Lower leg skin (tissue), 4 donors: ENCODE measurements around the gene THOC1. TPM values are rescaled to one million over a fixed set of nuclear protein-coding genes. Genes with fewer than 3 reads are reported as not detected.

Experiments used
- DNase-seq, 2 donors: peaks; one replicate each; pipeline ENCODE4 v3.0.0-alpha.2; 2019; ENCODE audit warnings: low spot score in 2 of 2
- H3K4me3 ChIP-seq: fragments of 200-600 bp; sonication (generic); 2 replicates; pipeline ENCODE4 v1.5.1; 2017; ENCODE audit warnings: mild to moderate bottlenecking, low read depth; ENCODE audit not compliant: poor library complexity, severe bottlenecking
- POLR2A ChIP-seq, 2 donors: fragments of 450-650 bp; IDR thresholded peaks; one replicate each; pipeline ENCODE4 v1.6.1; 2016 to 2017; ENCODE audit warnings: antibody characterized with exemption in 2 of 2, mild to moderate bottlenecking in 1 of 2, moderate library complexity in 1 of 2
- WGBS, 2 donors: methylation state at CpG; one replicate each; pipeline ENCODE4 v1.1.5; 2018; 5-methylcytosine and 5-hydroxymethylcytosine counted together
- intact Hi-C: fragments of 100-400 bp; cut with DNase I; formaldehyde crosslinking; loops from one replicate; pipeline ENCODE4 v1.15.0; 2023; ENCODE audit warnings: low total_unique reads
- total RNA-seq, 4 donors: library from RNA; depleted of rRNA; stranded (reverse); fragments of >200 nt; gene quantifications; one replicate each; pipeline ENCODE4 v1.1.0, GENCODE V29; 2016
- TF ChIP-seq, protein P1 (sequence below), 3 donors: fragments of 450-650 bp; IDR thresholded peaks; one replicate each; pipeline ENCODE4 v1.5.1; 2016; ENCODE audit warnings: antibody characterized with exemption in 3 of 3, mild to moderate bottlenecking in 3 of 3, moderate library complexity in 2 of 3

THOC1 gene, protein sequence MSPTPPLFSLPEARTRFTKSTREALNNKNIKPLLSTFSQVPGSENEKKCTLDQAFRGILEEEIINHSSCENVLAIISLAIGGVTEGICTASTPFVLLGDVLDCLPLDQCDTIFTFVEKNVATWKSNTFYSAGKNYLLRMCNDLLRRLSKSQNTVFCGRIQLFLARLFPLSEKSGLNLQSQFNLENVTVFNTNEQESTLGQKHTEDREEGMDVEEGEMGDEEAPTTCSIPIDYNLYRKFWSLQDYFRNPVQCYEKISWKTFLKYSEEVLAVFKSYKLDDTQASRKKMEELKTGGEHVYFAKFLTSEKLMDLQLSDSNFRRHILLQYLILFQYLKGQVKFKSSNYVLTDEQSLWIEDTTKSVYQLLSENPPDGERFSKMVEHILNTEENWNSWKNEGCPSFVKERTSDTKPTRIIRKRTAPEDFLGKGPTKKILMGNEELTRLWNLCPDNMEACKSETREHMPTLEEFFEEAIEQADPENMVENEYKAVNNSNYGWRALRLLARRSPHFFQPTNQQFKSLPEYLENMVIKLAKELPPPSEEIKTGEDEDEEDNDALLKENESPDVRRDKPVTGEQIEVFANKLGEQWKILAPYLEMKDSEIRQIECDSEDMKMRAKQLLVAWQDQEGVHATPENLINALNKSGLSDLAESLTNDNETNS
- 10 to 100 TPM; 28.8 to 61.6 (median 38.2) TPM for total RNA-seq

DNA sequence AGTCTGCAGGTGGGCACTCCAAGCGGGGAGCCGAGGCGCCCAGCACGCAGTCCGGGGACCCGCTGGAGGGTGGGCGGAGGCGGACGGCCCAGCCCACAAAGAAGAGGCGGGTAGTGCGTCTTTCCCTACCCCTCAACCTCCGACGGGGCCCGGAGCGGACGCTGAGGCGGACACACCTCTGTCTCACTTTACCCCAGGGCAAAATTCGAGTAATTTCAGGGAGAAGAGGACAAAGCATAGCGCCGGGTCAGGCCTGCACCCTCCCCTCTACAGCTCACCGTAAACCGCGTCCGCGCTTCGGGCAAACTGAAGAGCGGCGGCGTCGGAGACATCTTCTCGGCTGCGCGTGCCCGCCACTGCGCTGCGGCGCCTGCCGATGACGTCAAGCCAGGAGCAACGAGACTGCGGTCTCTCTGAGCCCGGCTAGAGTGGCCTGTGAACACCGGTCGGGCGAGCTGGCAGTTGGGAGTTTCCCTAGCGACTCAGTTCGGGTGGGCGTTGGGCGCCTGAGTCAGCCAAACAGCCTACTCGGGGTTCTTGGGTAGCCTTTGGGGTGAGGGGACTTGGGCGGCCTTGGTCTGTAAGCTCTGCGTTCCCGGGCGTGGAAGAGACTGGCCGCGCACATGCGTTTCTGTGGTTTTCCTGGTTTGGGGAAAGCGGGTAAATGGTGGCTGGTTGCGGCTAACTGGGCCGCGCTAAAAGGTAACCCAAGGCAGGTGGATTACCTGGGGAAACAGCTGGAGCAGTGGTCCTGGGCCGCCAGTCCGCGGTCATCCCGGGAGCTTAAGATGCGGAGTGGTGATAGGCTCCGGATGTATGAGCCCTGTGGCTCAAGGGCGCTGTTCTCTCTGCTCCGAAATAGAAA lies at the start of gene THOC1:
TSS of gene THOC1 (minus strand) at position 360 of the 865 bp plus-strand sequence. CDS start at position 332, 28 bp downstream.
- H3K4me3 ChIP-seq = peak within 1 kb of the TSS; percentile 85
- intact Hi-C loops = no loop called here
- 0% methylated on average over 39 to 45 of the region's 69 CpGs for WGBS, 2 donors
- peak; percentile 87 to 98 for DNase-seq
- no peak for TF ChIP-seq POLR2A (IDR thresholded peaks at IDR 0.05)
- TF ChIP-seq, protein P1, sequence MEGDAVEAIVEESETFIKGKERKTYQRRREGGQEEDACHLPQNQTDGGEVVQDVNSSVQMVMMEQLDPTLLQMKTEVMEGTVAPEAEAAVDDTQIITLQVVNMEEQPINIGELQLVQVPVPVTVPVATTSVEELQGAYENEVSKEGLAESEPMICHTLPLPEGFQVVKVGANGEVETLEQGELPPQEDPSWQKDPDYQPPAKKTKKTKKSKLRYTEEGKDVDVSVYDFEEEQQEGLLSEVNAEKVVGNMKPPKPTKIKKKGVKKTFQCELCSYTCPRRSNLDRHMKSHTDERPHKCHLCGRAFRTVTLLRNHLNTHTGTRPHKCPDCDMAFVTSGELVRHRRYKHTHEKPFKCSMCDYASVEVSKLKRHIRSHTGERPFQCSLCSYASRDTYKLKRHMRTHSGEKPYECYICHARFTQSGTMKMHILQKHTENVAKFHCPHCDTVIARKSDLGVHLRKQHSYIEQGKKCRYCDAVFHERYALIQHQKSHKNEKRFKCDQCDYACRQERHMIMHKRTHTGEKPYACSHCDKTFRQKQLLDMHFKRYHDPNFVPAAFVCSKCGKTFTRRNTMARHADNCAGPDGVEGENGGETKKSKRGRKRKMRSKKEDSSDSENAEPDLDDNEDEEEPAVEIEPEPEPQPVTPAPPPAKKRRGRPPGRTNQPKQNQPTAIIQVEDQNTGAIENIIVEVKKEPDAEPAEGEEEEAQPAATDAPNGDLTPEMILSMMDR (IDR thresholded peaks at IDR 0.05) = no peak

DNA sequence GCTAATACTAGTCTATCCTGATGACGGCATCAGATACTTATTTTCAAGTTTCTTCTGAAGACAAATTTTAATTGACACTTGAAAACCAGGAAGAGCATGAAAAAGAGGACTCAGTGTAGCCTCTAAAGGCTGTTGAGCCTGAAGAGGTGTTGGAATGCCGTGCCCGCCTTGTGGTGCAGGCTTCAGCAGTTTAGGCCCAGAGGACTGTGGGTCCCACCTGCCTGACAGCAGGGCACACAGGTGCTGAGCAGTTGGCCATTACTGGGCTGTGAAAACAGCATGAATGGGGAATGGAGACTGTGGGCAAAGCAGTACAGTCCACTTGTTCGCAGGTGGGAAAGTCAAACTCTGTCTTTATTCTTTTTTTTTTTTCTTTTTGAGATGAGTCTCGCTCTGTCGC lies 49.8 kb upstream of the THOC1 start:
- 91 to 97% methylated on average over 6 of the region's 6 CpGs for WGBS, 2 donors
- DNase-seq = no peak

DNA sequence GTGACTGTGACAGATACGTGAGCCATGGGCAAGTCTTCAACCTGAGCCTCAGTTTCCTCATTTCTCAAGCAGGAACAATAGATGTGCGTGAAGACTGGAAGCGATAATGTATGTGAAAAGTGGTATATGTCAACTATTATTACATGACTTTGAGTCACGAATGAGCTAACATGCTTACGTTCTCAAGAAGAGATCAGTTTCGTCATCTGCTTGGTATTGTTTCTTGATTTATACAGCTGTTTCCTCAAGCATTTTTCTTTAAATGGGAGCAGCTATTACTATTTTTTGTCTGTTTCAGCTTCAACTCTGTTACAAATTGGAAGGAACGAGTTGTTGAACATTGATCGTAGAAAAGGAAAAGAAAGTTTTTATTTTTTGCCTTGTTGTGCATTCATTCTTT lies 48.5 kb upstream of the THOC1 start:
- no peak for TF ChIP-seq POLR2A (IDR thresholded peaks at IDR 0.05)
- TF ChIP-seq, protein P1 (IDR thresholded peaks at IDR 0.05) = no peak
- intact Hi-C loops = no loop called here
- 72 to 78% methylated on average over 8 of the region's 8 CpGs for WGBS, 2 donors
- no peak overlapping the region for H3K4me3 ChIP-seq
- DNase-seq = no peak

More for the DNA sequence above, 49.8 kb upstream of the THOC1 start:
- TF ChIP-seq, protein P1 (IDR thresholded peaks at IDR 0.05) = no peak
- no peak for TF ChIP-seq POLR2A (IDR thresholded peaks at IDR 0.05)
- intact Hi-C loops = no loop called here
- H3K4me3 ChIP-seq = no peak overlapping the region

DNA sequence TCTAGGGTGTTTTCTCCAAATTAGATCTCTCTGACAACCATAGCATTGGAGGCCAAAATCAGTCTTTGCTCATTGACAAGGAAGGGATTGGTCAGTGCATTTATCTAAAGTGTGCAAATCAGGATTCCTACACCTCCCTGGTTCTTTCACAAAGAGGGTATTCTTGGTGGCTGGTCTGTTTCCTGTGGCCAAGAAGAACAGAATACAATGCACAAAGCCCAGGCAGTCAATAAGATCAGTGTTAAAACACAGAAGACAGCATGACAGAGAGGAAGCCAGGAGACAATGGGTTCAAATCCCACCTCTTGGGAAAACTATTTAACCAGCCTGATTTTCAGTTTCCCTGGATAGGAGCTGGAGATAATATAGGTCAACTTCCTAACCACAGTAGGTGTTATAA lies 46.1 kb upstream of the THOC1 start:
- TF ChIP-seq, protein P1 (IDR thresholded peaks at IDR 0.05) = no peak
- TF ChIP-seq POLR2A (IDR thresholded peaks at IDR 0.05) = no peak
- no peak overlapping the region for H3K4me3 ChIP-seq
- DNase-seq = no peak
- intact Hi-C loops = no loop called here

DNA sequence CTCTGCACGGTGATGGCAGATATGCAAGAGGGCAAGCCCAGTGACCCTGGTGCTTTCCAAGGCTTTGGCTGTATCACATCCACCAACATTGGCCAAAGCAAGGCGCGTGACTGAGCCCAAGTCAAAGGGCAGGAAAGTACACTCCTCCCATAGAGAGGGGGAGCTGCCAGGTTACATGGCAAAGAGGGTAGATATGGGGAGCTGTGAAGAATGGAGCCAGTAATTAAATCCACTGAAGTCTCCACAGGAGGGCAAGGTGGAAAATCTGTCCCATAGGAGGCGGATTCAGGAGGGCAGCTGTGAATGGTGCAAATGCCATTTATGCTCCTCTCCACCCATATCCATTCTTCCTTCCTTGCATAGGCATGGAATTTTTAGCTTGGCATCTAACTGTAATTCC lies 44.6 kb upstream of the THOC1 start:
- no peak for DNase-seq
- 66 to 67% methylated on average over 4 of the region's 4 CpGs for WGBS, 2 donors
- no peak for TF ChIP-seq POLR2A (IDR thresholded peaks at IDR 0.05)
- TF ChIP-seq, protein P1 (IDR thresholded peaks at IDR 0.05) = no peak
- intact Hi-C loops = no loop called here
- no peak overlapping the region for H3K4me3 ChIP-seq
